GM12874 (cell line): ENCODE measurements around the gene EDN2.

ENCODE experiments used
- CTCF ChIP-seq: IDR thresholded peaks from 2 replicates; pipeline ENCODE4 v1.5.1; 2011; ENCODE audit warnings: low read depth, mild to moderate bottlenecking, control low read depth, low read length, moderate library complexity; ENCODE audit not compliant: insufficient read depth

Gene EDN2

GRCh38 chr1:41496080-41497055 is 11.9 kb upstream of the EDN2 start:
- TF ChIP-seq CTCF, result no peak

GRCh38 chr1:41495210-41495948 is 10.9 kb upstream of the EDN2 start:
- peak; percentile 23; the same call in 1 of the 2 replicates for TF ChIP-seq CTCF

- no peak for TF ChIP-seq CTCF
These were observed 10.1 kb upstream of the EDN2 start for GRCh38 chr1:41494351-41495209.

GRCh38 chr1:41493626-41494350 is 9.3 kb upstream of the EDN2 start:
- no peak for TF ChIP-seq CTCF

GRCh38 chr1:41493117-41493536 is 8.6 kb upstream of the EDN2 start:
- no peak for TF ChIP-seq CTCF

GRCh38 chr1:41492341-41492848 is 7.9 kb upstream of the EDN2 start:
- TF ChIP-seq CTCF, result peak; percentile 88
